Neural progenitor cell (in vitro differentiated cells): Measurements from ENCODE around the gene CAV1.

Experiments
- EZH2 ChIP-seq: fragments of 200-600 bp; sonication (generic); IDR thresholded peaks from 2 replicates; pipeline ENCODE4 v1.6.1; 2017; ENCODE audit warnings: antibody characterized with exemption, mild to moderate bottlenecking, moderate library complexity
- EZH2phosphoT487 ChIP-seq: fragments of 200-600 bp; sonication (generic); IDR thresholded peaks from 2 replicates; pipeline ENCODE4 v1.6.1; 2017; ENCODE audit warnings: antibody characterized with exemption
- TF ChIP-seq, protein P1 (sequence below): fragments of 200-600 bp; sonication (generic); IDR thresholded peaks from 2 replicates; pipeline ENCODE4 v1.5.1; 2017; ENCODE audit warnings: antibody characterized with exemption, mild to moderate bottlenecking

DNA sequence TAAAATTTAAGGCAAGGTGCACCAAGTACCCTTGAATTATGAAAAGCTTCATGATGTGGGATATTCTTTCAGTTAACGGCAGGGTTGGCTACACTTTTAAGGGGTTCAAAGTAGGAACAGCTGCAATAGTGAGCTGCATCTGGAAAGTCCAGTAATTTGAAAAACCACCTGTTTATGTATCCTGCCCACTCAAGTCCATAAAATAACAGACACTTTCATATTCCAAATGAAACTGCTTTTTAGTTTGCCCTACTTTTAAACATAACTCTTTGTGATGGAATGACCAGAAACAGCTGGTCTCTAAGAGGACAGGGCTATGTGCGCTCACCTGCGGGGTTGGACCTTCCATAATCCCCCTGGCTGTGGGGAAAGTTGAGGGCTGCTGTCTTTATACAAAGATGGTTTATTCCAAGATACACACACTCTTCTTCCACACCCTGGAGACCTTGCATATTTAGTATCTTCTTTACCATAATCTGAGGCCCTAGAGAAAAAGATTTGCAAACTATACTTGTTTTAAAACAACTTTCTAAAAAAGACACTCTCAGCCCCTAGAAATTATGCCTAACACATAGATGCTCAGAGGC is 7.4 kb downstream of the CAV1 start:
- TF ChIP-seq, protein P1, sequence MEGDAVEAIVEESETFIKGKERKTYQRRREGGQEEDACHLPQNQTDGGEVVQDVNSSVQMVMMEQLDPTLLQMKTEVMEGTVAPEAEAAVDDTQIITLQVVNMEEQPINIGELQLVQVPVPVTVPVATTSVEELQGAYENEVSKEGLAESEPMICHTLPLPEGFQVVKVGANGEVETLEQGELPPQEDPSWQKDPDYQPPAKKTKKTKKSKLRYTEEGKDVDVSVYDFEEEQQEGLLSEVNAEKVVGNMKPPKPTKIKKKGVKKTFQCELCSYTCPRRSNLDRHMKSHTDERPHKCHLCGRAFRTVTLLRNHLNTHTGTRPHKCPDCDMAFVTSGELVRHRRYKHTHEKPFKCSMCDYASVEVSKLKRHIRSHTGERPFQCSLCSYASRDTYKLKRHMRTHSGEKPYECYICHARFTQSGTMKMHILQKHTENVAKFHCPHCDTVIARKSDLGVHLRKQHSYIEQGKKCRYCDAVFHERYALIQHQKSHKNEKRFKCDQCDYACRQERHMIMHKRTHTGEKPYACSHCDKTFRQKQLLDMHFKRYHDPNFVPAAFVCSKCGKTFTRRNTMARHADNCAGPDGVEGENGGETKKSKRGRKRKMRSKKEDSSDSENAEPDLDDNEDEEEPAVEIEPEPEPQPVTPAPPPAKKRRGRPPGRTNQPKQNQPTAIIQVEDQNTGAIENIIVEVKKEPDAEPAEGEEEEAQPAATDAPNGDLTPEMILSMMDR = no peak
- TF ChIP-seq EZH2phosphoT487 (no peak), EZH2 (no peak)
